ENCODE results near the gene GALNT3. TPM values are rescaled to one million over a fixed set of nuclear protein-coding genes. Genes with fewer than 3 reads are reported as not detected.

The GALNT3 gene
- total RNA-seq, 4 donors from 2014 or later: 0.26 to 2.5 (median 0.96) TPM

DNA sequence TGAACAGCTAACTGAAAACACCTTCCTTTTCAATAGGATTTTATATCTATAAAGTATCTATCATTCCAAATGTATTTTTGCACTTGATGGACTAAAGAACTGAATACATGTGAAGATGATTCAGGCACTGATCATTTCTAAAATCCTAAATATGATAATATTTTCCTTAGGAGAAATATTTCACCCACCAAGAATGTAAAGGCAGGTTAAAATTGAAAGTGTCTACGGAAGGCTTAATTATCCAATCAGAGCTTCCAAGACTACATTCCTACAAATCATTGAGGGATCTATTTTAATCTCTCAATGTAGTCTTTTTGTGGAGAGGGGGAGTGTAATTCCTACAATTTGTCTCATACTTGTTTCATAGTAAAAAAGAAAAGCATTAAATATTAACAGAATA, 3.6 kb downstream of the GALNT3 start:
- Histone ChIP-seq H3K36me3 (no peaks in the 10 kb centered on the region), H3K27ac (replicated peaks in 1 of 4) (no peak overlapping the region), H3K4me3 (no peak overlapping the region), H3K9me3 (no peaks in the 10 kb centered on the region), H3K4me1 (peaks cover 16 to 20% (median 20%) of the 10 kb centered on the region in 4 donors), H3K27me3 (peaks cover 5 to 29% (median 10%) of the 10 kb centered on the region in 4 donors)
- TF ChIP-seq POLR2A (IDR thresholded peaks at IDR 0.05; ENCODE audit: low read depth) (no peak), EP300 (IDR thresholded peaks at IDR 0.05) (no peak), POLR2AphosphoS5 (IDR thresholded peaks at IDR 0.05) (no peak)
- TF ChIP-seq, protein P1, sequence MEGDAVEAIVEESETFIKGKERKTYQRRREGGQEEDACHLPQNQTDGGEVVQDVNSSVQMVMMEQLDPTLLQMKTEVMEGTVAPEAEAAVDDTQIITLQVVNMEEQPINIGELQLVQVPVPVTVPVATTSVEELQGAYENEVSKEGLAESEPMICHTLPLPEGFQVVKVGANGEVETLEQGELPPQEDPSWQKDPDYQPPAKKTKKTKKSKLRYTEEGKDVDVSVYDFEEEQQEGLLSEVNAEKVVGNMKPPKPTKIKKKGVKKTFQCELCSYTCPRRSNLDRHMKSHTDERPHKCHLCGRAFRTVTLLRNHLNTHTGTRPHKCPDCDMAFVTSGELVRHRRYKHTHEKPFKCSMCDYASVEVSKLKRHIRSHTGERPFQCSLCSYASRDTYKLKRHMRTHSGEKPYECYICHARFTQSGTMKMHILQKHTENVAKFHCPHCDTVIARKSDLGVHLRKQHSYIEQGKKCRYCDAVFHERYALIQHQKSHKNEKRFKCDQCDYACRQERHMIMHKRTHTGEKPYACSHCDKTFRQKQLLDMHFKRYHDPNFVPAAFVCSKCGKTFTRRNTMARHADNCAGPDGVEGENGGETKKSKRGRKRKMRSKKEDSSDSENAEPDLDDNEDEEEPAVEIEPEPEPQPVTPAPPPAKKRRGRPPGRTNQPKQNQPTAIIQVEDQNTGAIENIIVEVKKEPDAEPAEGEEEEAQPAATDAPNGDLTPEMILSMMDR (IDR thresholded peaks at IDR 0.05): no peak
- 80% methylated on average over 1 of the region's 1 CpG for WGBS
- DNase-seq (ENCODE audit: extremely low spot score): no peak
- intact Hi-C loops (cut with DNase I): no loop called here

DNA sequence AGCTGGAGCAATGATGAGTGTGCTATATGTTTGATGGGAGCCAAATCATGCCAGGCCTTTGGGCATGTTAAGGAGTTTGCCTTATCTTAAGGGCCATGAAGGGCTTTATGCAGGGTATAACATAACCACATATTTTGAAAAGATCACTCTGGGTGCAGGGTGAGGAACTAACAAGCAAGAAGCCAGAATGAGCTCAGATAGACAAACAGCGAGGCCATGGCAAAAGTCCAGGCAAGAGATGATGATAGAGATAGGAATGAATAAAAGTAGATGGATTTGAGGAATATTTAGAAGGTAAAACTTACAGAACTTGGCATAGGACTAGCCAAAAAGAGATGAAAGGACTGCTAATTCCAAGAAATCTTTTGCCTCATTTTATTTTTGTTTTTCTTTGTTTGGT, 6.7 kb downstream of the GALNT3 start:
- Histone ChIP-seq H3K36me3 (no peaks in the 10 kb centered on the region), H3K9me3 (no peaks in the 10 kb centered on the region), H3K27ac (replicated peaks in 1 of 4) (no peak overlapping the region), H3K4me1 (no peaks in the 10 kb centered on the region), H3K4me3 (no peak overlapping the region), H3K27me3 (peaks cover 0 to 5% (median 0%) of the 10 kb centered on the region in 4 donors)
- intact Hi-C loops (cut with DNase I): no loop called here
- TF ChIP-seq, protein P1 (IDR thresholded peaks at IDR 0.05): no peak
- TF ChIP-seq POLR2AphosphoS5 (IDR thresholded peaks at IDR 0.05) (no peak), POLR2A (IDR thresholded peaks at IDR 0.05; ENCODE audit: low read depth) (no peak), EP300 (IDR thresholded peaks at IDR 0.05) (no peak)
- 78% methylated on average over 1 of the region's 1 CpG for WGBS
- DNase-seq (ENCODE audit: extremely low spot score): no peak

DNA sequence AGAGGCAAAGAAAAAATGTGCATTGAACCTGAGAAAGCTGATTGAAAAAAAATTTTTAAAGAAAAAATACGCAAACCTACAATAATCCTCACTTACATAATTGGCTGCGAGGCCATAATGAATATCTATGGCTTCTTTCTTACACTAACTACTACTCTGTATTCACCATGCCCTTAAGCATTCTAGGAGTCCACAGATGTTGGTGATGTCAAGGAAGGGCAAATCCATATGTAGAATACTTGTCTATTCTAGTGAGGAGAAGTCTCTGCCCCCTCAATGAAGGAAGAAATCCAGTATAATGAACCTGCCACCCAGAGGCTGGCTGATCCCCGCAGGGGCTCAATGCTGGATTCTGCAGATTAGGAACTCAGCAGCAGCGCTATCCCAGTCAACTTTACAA, 14.3 kb downstream of the GALNT3 start:
- H3K27me3 ChIP-seq: no peaks in the 10 kb centered on the region
- peaks cover 0 to 5% (median 0%) of the 10 kb centered on the region in 4 donors for H3K4me1 ChIP-seq
- 85% methylated on average over 4 of the region's 4 CpGs for WGBS
- no peaks in the 10 kb centered on the region for H3K36me3 ChIP-seq
- H3K9me3 ChIP-seq: peaks cover 0 to 15% (median 5%) of the 10 kb centered on the region in 4 donors
- no peak overlapping the region for H3K27ac ChIP-seq (replicated peaks in 1 of 4)
- intact Hi-C loops (cut with DNase I): no loop called here
- no peak for TF ChIP-seq EP300 (IDR thresholded peaks at IDR 0.05)
- no peak for TF ChIP-seq POLR2AphosphoS5 (IDR thresholded peaks at IDR 0.05)
- no peak for TF ChIP-seq POLR2A (IDR thresholded peaks at IDR 0.05; ENCODE audit: low read depth)
- TF ChIP-seq, protein P1 (IDR thresholded peaks at IDR 0.05): no peak
- H3K4me3 ChIP-seq: no peak overlapping the region
- DNase-seq (ENCODE audit: extremely low spot score): no peak

DNA sequence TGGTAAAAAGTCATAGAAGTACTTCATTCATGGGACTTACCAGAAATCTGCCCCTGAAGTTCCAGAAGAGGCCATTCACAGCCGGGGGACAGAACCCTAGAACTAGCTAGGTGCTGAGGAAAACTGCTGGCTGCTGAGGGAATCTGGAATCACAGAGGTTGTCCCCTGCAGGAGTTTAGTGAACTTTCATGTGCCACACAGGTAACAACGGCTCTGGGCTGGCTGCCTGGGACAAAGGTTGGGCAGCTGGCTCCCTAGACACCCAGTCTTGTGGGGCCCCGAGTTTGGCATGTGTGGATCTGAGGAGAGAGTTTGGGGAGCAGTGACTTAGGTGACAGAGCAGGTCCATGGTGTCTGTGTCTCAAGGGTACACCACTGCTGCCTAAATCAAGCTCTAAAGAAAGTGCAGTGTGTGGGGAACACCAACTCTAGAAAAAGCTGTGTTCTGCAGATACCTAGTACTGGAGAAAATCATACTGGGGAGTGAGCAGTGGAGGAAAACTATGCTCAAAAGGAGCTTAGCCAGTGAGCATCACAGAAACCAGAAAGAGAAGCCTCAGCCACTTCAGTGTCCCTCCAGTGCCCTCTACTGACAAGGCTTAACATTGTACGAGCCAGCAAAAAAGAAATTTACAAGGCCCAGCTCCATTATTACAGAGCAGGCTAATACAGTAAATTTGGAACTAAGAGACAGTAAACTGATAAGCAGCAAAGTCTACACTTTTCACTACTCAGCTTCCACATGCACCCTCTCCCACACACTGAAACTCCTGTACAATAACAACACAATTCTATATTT, 15.2 kb downstream of the GALNT3 start:
- intact Hi-C loops (cut with DNase I): no loop called here
- DNase-seq (ENCODE audit: extremely low spot score): no peak
- Histone ChIP-seq H3K9me3 (peaks cover 0 to 15% (median 5%) of the 10 kb centered on the region in 4 donors), H3K4me3 (no peak overlapping the region), H3K27me3 (no peaks in the 10 kb centered on the region), H3K4me1 (peaks cover 0 to 5% (median 0%) of the 10 kb centered on the region in 4 donors), H3K36me3 (no peaks in the 10 kb centered on the region), H3K27ac (replicated peaks in 1 of 4) (no peak overlapping the region)
- TF ChIP-seq EP300 (IDR thresholded peaks at IDR 0.05) (no peak), POLR2AphosphoS5 (IDR thresholded peaks at IDR 0.05) (no peak), POLR2A (IDR thresholded peaks at IDR 0.05; ENCODE audit: low read depth) (no peak)
- TF ChIP-seq, protein P1 (IDR thresholded peaks at IDR 0.05): no peak
- WGBS: 92% methylated on average over 2 of the region's 4 CpGs

Measured in esophagus muscularis mucosa (tissue), 4 donors.